ENCODE data around the gene FOCAD.

- TF ChIP-seq, protein P1, sequence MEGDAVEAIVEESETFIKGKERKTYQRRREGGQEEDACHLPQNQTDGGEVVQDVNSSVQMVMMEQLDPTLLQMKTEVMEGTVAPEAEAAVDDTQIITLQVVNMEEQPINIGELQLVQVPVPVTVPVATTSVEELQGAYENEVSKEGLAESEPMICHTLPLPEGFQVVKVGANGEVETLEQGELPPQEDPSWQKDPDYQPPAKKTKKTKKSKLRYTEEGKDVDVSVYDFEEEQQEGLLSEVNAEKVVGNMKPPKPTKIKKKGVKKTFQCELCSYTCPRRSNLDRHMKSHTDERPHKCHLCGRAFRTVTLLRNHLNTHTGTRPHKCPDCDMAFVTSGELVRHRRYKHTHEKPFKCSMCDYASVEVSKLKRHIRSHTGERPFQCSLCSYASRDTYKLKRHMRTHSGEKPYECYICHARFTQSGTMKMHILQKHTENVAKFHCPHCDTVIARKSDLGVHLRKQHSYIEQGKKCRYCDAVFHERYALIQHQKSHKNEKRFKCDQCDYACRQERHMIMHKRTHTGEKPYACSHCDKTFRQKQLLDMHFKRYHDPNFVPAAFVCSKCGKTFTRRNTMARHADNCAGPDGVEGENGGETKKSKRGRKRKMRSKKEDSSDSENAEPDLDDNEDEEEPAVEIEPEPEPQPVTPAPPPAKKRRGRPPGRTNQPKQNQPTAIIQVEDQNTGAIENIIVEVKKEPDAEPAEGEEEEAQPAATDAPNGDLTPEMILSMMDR (IDR thresholded peaks at IDR 0.05; ENCODE audit: low read length): no peak
- TF ChIP-seq EZH2 (optimal IDR thresholded peaks at IDR 0.05; ENCODE audit: low read depth, low read length): no peak
Measured at GRCh38 chr9:20646656-20647055, 37.4 kb upstream of the FOCAD start.
